Epithelial cell of proximal tubule (primary cell): ENCODE data around the gene GMPS. TPM values are rescaled to one million over a fixed set of nuclear protein-coding genes. Genes with fewer than 3 reads are reported as not detected.
A peak's percentile ranks its signal among the peaks of the same experiment; 100 is the strongest.

ENCODE experiments used
- DNase-seq: peaks from one replicate; pipeline ENCODE4 v3.0.0-alpha.2; 2011; ENCODE audit warnings: low read depth
- H3K4me3 ChIP-seq: 2 replicates; pipeline ENCODE4 v1.5.1; 2011; ENCODE audit warnings: low read depth, mild to moderate bottlenecking, low read length
- CTCF ChIP-seq: conservative IDR thresholded peaks from 2 replicates; pipeline ENCODE4 v1.5.1; 2012; ENCODE audit warnings: low read depth, mild to moderate bottlenecking, low read length
- total RNA-seq: library from RNA; depleted of rRNA; stranded (reverse); fragments of >200 nt; gene quantifications from 2 replicates; pipeline ENCODE4 v1.2.3, GENCODE V29; 2015

The GMPS gene
- total RNA-seq, 1 donor from 2014 or later = 59.0 TPM

GRCh38 chr3:155863072-155863784, 7.2 kb upstream of the GMPS start:
- no peak for DNase-seq
- no peak for TF ChIP-seq CTCF
- H3K4me3 ChIP-seq = no peak overlapping the region

GRCh38 chr3:155869691-155870090, 759 bp upstream of the GMPS start:
- DNase-seq = no peak
- H3K4me3 ChIP-seq = peak overlapping the region; percentile 59
- TF ChIP-seq CTCF = no peak

GRCh38 chr3:155870945-155871745, 695 bp downstream of the GMPS start:
- peak overlapping the region; percentile 94 for H3K4me3 ChIP-seq
- no peak for TF ChIP-seq CTCF
- no peak for DNase-seq

- peak overlapping the region; percentile 94 for H3K4me3 ChIP-seq
- no peak for DNase-seq
- no peak for TF ChIP-seq CTCF
Measured at GRCh38 chr3:155871746-155872158, 1.3 kb downstream of the GMPS start.

GRCh38 chr3:155872904-155873646, 2.6 kb downstream of the GMPS start:
- no peak for DNase-seq
- TF ChIP-seq CTCF = no peak
- no peak overlapping the region for H3K4me3 ChIP-seq

GRCh38 chr3:155876037-155876436, 5.6 kb downstream of the GMPS start:
- TF ChIP-seq CTCF = no peak

More at GRCh38 chr3:155876037-155876436, 5.6 kb downstream of the GMPS start:
- no peak for DNase-seq
- no peak overlapping the region for H3K4me3 ChIP-seq
